Retinal pigment epithelial cell (primary cell): Measurements from ENCODE around the gene ZDHHC8.

ENCODE experiments used
- DNase-seq: peaks from one replicate; pipeline ENCODE4 v3.0.0-alpha.2; 2010; ENCODE audit warnings: low read depth
- H3K4me3 ChIP-seq: 2 replicates; pipeline ENCODE4 v1.5.1; 2011; ENCODE audit warnings: mild to moderate bottlenecking, low read length, control low read depth, moderate library complexity
- TF ChIP-seq, protein P1 (sequence below): conservative IDR thresholded peaks from 2 replicates; pipeline ENCODE4 v1.5.1; 2011; ENCODE audit warnings: low read depth, low read length, control low read depth, inconsistent platforms

ZDHHC8 gene

DNA sequence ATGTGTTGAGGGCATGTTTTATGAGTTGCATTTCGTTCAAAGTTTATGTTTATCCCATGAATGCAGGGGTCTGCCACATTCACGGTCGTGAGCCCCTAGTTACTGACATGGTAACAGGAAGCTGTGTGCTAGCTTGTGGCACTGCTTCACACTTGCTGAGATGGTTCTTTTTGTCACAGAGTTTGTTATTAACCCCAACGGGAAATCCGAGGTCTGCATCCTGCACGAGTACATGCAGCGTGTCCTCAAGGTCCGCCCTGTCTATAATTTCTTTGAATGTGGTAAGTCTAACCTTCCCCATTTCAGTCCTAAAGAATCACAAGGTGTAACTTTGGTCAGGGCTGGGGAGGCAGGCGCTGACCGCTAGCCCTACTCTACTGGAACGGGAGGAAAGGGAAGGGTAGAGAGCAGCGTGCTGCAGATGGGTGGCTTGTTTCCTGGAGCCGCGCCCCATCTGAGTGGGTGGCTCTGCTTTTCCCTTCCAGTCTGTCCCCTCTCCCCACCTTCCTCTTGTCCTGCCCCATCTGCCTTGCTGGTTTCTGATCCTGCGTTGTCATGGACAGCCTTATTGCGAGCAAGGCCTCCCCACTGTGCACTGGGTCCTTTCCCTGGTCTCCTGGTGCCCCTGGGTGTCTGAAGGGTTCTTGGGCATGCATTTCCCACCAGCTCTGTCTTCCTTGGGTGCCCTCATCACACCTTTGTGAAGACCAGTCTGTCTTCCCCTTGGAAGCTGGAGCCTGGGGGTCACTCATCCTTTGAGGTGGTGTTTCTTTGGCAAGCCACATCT is 39.7 kb upstream of the ZDHHC8 start:
- no peak overlapping the region for H3K4me3 ChIP-seq
- TF ChIP-seq, protein P1, sequence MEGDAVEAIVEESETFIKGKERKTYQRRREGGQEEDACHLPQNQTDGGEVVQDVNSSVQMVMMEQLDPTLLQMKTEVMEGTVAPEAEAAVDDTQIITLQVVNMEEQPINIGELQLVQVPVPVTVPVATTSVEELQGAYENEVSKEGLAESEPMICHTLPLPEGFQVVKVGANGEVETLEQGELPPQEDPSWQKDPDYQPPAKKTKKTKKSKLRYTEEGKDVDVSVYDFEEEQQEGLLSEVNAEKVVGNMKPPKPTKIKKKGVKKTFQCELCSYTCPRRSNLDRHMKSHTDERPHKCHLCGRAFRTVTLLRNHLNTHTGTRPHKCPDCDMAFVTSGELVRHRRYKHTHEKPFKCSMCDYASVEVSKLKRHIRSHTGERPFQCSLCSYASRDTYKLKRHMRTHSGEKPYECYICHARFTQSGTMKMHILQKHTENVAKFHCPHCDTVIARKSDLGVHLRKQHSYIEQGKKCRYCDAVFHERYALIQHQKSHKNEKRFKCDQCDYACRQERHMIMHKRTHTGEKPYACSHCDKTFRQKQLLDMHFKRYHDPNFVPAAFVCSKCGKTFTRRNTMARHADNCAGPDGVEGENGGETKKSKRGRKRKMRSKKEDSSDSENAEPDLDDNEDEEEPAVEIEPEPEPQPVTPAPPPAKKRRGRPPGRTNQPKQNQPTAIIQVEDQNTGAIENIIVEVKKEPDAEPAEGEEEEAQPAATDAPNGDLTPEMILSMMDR, result no peak
- no peak for DNase-seq

DNA sequence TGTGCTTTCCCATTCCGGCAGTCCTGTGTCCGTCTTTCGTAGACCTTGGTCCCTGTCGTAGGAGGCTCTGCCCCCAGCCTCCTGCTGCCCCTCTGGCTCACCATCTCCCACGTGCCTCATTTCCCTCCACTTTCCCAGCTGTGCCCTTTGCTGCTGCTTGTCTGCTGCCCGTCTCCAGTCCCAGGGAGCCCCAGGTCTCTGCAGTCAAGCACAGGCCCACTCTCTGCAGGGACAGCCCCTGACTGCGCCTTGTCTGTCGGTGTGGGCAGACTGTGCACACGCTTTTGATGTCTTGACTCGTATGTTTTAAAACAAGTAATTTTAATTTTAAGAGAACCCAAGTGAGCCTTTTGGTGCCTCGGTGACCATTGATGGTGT is 39.1 kb upstream of the ZDHHC8 start:
- DNase-seq, result no peak

DNA sequence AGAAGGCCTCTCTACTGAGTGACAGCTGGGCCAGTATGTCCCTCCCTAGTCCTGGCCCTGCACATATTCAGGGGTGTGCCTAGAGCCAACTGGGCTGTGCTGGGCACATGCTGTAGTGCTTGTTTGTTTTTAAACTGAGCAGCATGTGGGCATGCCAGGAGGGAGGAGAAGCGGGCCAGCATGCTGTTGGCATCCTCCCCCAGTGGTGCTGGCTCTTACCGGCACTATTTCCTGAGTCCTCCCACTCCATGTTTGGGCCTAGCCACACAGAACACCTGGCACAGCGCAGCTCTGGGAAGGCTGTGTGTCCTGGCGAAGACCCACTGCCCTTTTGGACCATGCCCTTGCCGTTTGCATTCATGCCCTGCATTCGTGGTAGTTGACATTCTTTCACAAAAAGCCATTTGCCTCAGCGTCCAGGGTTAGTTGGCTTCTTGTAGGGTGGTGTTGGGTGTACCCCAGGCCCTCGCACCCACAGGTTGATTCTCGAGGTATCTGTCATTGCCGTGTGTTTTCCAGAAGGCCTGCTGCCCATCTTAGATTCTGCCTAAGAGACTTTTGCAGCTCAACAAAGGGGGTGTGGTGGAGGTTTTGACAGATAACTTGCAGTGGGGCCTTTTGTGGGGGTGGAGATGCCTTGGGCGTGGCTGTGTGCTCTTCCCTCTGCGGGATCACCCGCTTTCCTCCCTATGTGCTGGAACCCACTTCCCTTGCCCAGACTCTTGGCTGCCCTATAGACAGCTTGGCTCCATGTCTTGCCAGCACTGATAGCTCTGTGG is 38.0 kb upstream of the ZDHHC8 start:
- TF ChIP-seq, protein P1, result no peak
- no peak overlapping the region for H3K4me3 ChIP-seq
- DNase-seq, result no peak

More for the DNA sequence above, 39.1 kb upstream of the ZDHHC8 start:
- TF ChIP-seq, protein P1, result no peak
- H3K4me3 ChIP-seq, result no peak overlapping the region

DNA sequence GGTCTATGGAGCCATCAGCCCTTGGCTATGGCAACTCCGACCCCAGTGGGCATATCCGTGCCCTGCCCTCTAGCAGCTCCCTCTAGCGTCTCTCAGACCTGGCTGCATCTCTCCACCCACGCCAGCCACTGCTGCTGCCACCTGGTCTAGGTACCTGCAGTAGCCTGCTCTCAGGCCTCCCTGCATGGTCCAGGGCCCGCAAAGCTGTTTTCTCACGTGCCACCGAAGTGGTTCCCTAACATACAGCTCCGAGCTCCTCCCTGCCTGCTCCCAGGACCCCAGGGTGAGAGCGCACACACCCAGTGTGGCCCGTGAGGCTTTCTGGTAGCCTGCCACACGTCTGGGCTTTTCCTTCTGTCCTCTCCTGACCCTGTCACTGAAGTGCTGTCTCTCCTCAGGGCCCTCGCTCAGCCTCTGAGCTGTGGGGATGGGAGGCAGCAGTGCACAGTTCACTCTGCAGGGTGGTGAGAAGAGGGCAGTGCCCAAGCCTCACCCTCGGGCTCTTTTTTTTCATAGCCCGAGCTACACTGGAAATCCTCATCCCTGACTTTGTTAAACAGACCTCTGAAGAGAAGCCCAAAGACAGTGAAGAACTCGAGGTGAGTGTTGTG is 37.3 kb upstream of the ZDHHC8 start:
- TF ChIP-seq, protein P1, result no peak
- no peak overlapping the region for H3K4me3 ChIP-seq
- DNase-seq, result no peak

DNA sequence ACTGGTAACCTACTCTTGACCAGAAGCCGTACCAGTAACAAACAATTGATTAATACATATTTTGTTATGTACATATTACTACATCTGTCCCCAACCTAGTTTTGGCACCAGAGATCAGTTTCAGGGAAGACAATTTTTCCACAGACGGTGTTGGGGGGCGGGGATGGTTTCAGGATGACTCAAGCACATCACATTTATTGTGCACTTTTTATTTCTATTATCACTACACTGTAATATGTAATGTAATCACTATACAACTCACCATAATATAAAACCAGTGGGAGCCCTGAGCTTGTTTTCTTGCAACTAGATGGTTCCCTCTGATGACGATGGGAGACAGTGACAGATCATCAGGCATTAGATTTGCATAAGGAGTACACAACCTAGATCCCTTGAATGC is 36.1 kb upstream of the ZDHHC8 start:
- TF ChIP-seq, protein P1, result no peak
- DNase-seq, result no peak
- H3K4me3 ChIP-seq, result no peak overlapping the region

DNA sequence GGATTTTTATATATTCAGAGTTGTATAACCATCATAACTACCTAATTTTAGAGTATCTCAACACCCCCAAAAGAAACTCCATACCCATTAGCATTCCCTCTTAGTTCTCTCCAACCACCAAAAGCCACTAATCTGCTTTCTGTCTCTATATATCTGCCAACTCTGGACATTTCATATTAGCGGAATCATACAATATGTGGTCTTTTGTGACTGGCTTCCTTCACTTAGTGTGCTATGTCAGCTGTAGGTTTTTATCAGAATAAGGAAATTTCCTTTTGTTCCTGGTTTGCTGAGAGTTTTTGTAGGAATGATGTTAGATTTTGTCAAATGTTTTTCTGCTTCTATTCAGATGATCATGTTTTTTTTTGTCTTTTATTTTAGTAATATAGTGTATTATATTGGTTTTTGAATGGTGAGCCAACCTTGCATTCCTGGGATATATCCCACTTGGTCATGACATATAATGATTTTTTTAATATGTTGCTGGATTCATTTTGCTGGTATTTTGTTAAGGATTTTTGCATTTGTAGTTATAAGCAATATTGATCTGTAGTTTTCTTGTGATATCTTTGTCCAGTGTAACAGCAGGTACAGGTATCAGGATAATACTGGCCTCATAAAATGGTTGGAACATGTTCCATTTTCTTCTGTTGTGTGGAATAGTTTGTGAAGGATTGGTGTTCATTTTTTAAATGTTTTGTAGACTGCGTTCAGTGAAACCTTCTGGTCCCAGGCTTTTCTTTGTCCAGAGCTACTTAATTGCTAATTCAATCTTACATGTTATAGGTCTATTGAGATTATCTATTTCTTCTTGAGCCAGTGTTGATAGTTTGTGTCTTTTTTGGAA is 34.8 kb upstream of the ZDHHC8 start:
- DNase-seq, result no peak
- no peak overlapping the region for H3K4me3 ChIP-seq
- TF ChIP-seq, protein P1, result no peak
